OCI-LY3 (cell line): ENCODE measurements around the gene EGR2.

ENCODE experiments used
- CTCF ChIP-seq: fragments of 200-600, 300-600 bp; sonication (generic); IDR thresholded peaks from 2 replicates; pipeline ENCODE4 v1.5.1; 2014; ENCODE audit warnings: antibody characterized with exemption, low read length, low read depth
- EZH2phosphoT487 ChIP-seq: fragments of 200-600 bp; shearing (Covaris generic); IDR thresholded peaks from 2 replicates; pipeline ENCODE4 v1.6.1; 2018; ENCODE audit warnings: antibody characterized with exemption, mixed run types, low read depth

- no peak for TF ChIP-seq CTCF
- TF ChIP-seq EZH2phosphoT487, result no peak
Measured at GRCh38 chr10:62858364-62858763, 42.2 kb upstream of the EGR2 start.
